ENCODE data around the gene RAPGEF2.

DNA sequence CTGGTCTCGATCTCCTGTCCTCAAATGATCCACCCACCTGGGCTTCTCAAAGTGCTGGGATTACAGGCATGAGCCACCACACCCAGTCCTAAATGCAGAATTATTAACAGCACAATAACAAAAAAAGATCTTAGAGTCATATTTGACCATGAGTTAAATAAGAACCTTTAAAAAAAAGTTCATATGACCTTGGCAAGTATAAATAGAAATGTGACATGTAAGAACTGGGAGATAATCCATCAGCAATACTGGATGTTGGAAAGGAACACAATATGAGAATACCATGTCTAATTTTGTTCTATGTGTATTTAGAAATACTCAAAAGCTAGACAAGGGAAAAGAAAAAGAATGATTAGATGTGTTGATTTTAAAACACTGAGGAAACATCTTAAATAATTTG is 231.6 kb downstream of the RAPGEF2 start:
- TF ChIP-seq, protein P1, sequence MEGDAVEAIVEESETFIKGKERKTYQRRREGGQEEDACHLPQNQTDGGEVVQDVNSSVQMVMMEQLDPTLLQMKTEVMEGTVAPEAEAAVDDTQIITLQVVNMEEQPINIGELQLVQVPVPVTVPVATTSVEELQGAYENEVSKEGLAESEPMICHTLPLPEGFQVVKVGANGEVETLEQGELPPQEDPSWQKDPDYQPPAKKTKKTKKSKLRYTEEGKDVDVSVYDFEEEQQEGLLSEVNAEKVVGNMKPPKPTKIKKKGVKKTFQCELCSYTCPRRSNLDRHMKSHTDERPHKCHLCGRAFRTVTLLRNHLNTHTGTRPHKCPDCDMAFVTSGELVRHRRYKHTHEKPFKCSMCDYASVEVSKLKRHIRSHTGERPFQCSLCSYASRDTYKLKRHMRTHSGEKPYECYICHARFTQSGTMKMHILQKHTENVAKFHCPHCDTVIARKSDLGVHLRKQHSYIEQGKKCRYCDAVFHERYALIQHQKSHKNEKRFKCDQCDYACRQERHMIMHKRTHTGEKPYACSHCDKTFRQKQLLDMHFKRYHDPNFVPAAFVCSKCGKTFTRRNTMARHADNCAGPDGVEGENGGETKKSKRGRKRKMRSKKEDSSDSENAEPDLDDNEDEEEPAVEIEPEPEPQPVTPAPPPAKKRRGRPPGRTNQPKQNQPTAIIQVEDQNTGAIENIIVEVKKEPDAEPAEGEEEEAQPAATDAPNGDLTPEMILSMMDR (conservative IDR thresholded peaks at IDR 0.05) = no peak
- TF ChIP-seq EZH2 (IDR thresholded peaks at IDR 0.05; ENCODE audit: low read depth) = no peak

All from PC-9 (cell line).